ENCODE data around the gene FTCD. TPM values are rescaled to one million over a fixed set of nuclear protein-coding genes. Genes with fewer than 3 reads are reported as not detected.
"Not testable (repeated sequence)": the region's sequence is repeated elsewhere in the genome, so short reads cannot be mapped to it uniquely, and the experiment has no call there.

FTCD gene
- total RNA-seq, 1 donor from 2014 or later: 2.3 TPM

DNA sequence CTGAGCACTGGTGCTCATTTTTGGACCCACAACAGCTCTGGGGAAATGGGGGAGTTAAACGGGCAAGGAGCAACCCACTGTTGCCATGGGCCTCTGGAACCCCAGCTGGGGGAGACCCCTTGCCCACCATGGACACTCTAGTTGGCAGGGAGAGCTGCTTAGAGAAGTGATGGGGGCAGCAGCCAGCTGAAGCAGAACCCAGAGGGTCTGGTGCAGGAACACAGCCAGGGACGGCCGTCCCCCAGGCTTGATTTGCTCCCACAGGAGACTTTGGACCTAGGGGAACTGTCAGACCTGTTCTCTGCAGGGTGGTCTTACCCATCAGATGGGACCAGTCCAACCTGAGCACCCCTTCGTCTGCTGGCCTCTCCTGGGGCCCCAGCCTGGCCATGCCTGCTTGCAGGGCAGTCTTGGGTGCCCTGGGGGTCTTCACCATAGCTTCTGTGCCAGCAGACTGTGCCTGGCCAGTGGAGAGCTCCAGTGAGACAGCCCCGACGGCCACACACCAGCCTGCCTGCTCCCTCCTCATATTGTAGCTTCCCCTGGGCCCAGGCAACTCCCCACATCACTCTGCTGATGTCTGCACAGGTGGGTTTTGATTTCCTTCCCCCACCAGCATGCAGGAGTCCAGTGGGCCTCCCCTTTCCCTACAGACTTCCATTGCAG, 17.6 kb upstream of the FTCD start:
- DNase-seq (ENCODE audit: extremely low spot score, unreplicated experiment): peak; percentile 80
- H3K27ac Mint-ChIP-seq (ENCODE audit: unreplicated experiment): no peak overlapping the region

DNA sequence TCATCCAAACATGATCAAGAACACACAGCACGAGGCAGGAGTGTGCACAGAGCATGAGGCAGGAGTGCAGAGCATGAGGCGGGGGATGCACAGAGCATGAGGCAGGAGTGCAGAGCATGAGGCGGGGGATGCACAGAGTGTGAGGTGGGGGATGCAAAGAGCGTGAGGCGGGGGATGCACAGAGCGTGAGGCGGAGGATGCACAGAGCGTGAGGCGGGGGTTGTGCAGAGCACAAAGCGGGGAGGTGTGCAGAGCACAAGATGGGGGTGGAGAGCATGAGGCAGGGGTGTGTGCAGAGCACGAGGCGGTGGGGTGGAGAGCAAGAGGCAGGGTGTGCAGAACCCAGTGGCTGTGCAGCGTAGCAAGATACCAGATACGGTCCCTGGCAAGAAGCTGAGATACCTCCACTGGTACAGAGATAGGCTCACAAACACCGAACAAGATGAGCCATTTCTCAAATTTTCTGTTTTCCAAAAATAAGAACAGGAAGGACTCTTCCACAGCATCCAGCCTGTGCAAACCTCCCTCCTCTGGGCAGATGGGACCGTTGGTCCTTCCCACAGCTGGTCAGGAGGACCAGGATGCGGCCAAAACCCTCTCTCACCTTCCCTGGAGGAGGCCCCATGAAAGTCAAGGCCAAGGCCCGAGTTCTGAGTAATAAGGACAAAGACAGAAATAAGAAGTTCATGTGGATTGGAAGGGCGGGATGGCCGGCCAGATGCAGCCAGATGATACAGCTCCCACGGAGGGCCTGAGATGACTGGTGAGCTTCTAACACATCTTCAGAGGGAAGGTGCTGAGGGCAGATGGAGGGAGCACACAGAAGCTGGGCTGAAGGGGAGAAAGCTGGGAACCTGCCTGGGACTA, 16.9 kb upstream of the FTCD start:
- no peaks in the 10 kb centered on the region for H3K4me1 Mint-ChIP-seq (ENCODE audit: unreplicated experiment)
- no peak overlapping the region for H3K4me3 Mint-ChIP-seq (ENCODE audit: unreplicated experiment)
- H3K27me3 Mint-ChIP-seq (ENCODE audit: unreplicated experiment): peaks cover 2% of the 10 kb centered on the region
- H3K9me3 Mint-ChIP-seq (ENCODE audit: unreplicated experiment): peaks cover 23% of the 10 kb centered on the region
- TF ChIP-seq, protein P1, sequence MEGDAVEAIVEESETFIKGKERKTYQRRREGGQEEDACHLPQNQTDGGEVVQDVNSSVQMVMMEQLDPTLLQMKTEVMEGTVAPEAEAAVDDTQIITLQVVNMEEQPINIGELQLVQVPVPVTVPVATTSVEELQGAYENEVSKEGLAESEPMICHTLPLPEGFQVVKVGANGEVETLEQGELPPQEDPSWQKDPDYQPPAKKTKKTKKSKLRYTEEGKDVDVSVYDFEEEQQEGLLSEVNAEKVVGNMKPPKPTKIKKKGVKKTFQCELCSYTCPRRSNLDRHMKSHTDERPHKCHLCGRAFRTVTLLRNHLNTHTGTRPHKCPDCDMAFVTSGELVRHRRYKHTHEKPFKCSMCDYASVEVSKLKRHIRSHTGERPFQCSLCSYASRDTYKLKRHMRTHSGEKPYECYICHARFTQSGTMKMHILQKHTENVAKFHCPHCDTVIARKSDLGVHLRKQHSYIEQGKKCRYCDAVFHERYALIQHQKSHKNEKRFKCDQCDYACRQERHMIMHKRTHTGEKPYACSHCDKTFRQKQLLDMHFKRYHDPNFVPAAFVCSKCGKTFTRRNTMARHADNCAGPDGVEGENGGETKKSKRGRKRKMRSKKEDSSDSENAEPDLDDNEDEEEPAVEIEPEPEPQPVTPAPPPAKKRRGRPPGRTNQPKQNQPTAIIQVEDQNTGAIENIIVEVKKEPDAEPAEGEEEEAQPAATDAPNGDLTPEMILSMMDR (IDR thresholded peaks at IDR 0.05): no peak
- H3K36me3 Mint-ChIP-seq (ENCODE audit: unreplicated experiment): peaks cover 16% of the 10 kb centered on the region
- DNase-seq (ENCODE audit: extremely low spot score, unreplicated experiment): peak; percentile 57
- H3K27ac Mint-ChIP-seq (ENCODE audit: unreplicated experiment): no peak overlapping the region

More for the DNA sequence above, 17.6 kb upstream of the FTCD start:
- Mint-ChIP-seq H3K27me3 (ENCODE audit: unreplicated experiment) (peaks cover 2% of the 10 kb centered on the region), H3K4me1 (ENCODE audit: unreplicated experiment) (no peaks in the 10 kb centered on the region), H3K4me3 (ENCODE audit: unreplicated experiment) (no peak overlapping the region), H3K36me3 (ENCODE audit: unreplicated experiment) (peaks cover 14% of the 10 kb centered on the region), H3K9me3 (ENCODE audit: unreplicated experiment) (peaks cover 28% of the 10 kb centered on the region)
- TF ChIP-seq, protein P1 (IDR thresholded peaks at IDR 0.05): no peak

DNA sequence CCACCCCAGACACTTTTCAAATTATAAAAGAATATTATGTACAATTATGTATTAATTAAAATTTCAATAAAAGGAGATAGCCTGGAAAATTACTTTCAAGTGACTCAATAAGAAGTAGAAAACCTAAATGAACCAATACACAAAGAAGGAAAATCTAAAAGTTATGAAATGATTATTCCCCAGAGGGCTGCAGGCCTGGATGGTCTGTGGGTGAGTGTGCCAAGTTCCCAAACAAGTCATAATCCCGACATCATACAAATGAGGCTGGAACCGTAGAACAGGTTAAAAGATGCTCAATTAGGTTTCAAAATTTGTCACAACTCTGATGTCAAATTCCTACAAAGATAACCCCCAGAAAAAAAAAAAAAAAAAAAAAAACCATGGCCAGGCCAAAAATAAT, 16.2 kb upstream of the FTCD start:
- TF ChIP-seq, protein P1 (IDR thresholded peaks at IDR 0.05): no peak
- peaks cover 17% of the 10 kb centered on the region for H3K9me3 Mint-ChIP-seq (ENCODE audit: unreplicated experiment)
- H3K36me3 Mint-ChIP-seq (ENCODE audit: unreplicated experiment): peaks cover 16% of the 10 kb centered on the region
- DNase-seq (ENCODE audit: extremely low spot score, unreplicated experiment): peak; percentile 8
- no peak overlapping the region for H3K4me3 Mint-ChIP-seq (ENCODE audit: unreplicated experiment)
- peaks cover 2% of the 10 kb centered on the region for H3K27me3 Mint-ChIP-seq (ENCODE audit: unreplicated experiment)
- H3K4me1 Mint-ChIP-seq (ENCODE audit: unreplicated experiment): no peaks in the 10 kb centered on the region
- H3K27ac Mint-ChIP-seq (ENCODE audit: unreplicated experiment): no peak overlapping the region

DNA sequence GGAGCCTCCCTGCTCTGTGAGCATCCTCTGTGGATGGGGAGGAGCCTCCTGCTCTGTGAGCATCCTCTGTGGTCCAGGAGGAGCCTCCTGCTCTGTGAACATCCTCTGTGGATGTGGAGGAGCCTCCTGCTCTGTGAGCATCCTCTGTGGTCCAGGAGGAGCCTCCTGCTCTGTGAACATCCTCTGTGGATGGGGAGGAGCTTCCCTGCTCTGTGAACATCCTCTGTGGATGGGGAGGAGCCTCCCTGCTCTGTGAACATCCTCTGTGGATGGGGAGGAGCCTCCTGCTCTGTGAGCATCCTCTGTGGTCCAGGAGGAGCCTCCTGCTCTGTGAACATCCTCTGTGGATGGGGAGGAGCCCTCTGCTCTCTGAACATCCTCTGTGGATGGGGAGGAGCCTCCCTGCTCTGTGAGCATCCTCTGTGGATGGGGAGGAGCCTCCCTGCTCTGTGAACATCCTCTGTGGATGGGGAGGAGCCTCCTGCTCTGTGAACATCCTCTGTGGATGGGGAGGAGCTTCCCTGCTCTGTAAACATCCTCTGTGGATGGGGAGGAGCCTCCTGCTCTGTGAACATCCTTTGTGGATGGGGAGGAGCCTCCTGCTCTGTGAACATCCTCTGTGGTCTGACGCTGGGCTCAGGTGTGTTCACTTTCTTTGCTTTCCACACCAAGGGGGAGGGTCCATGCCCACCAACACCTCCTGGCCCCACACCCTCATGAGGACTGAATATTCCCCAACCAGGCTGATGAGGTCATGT, 15.2 kb upstream of the FTCD start:
- not testable (repeated sequence) for H3K27ac Mint-ChIP-seq (ENCODE audit: unreplicated experiment); H3K27me3 Mint-ChIP-seq (ENCODE audit: unreplicated experiment); H3K4me1 Mint-ChIP-seq (ENCODE audit: unreplicated experiment); H3K4me3 Mint-ChIP-seq (ENCODE audit: unreplicated experiment)
- Mint-ChIP-seq H3K36me3 (ENCODE audit: unreplicated experiment) (peaks cover 18% of the 10 kb centered on the region), H3K9me3 (ENCODE audit: unreplicated experiment) (peaks cover 11% of the 10 kb centered on the region)
- DNase-seq (ENCODE audit: extremely low spot score, unreplicated experiment): peak; percentile 63

DNA sequence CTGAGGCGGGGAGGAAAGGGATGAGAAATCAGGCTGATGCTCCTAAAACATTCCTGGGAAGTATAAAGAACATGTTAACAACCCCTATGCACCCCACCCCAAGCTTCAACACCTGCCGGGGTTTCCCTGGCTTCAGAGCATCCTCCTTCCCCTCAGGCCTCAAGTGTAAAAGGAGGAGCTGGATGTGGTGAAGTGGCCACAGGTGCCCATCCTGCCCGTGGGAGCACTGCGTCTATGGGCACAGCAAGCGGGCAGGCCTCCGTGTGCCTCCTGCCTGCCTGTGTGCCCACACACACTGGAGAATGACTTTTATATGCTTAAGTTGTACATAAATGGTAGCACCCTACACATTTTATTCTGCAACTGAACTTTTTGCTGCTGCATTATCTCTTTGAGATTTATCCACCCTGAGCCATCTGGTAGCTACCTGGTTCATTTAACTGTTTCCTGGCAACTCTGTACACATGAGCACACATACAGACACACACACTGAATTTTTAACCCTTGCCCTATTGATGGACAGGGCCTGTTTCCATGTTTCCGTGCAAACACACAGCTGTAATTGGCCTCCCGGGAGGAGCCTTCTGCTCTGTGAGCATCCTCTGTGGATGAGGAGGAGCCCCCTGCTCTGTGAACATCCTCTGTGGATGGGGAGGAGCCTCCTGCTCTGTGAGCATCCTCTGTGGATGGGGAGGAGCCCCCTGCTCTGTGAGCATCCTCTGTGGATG, 13.4 kb upstream of the FTCD start:
- Mint-ChIP-seq H3K4me3 (ENCODE audit: unreplicated experiment) (no peak overlapping the region), H3K27ac (ENCODE audit: unreplicated experiment) (no peak overlapping the region), H3K4me1 (ENCODE audit: unreplicated experiment) (no peaks in the 10 kb centered on the region), H3K36me3 (ENCODE audit: unreplicated experiment) (peaks cover 14% of the 10 kb centered on the region), H3K27me3 (ENCODE audit: unreplicated experiment) (no peaks in the 10 kb centered on the region), H3K9me3 (ENCODE audit: unreplicated experiment) (no peaks in the 10 kb centered on the region)
- peak; percentile 34 for DNase-seq (ENCODE audit: extremely low spot score, unreplicated experiment)
- TF ChIP-seq, protein P1 (IDR thresholded peaks at IDR 0.05): no peak

All from osteocyte (in vitro differentiated cells).